GM23248 (cell line): Measurements from ENCODE around the gene GHRL. TPM values are rescaled to one million over a fixed set of nuclear protein-coding genes. Genes with fewer than 3 reads are reported as not detected.
A peak's percentile ranks its signal among the peaks of the same experiment; 100 is the strongest.

Experiments used
- DNase-seq: peaks from one replicate; pipeline ENCODE4 v3.0.0-alpha.2; 2015
- H2AFZ ChIP-seq: fragments of 200-600 bp; sonication (generic); 2 replicates; pipeline ENCODE4 v1.6.1; 2016; ENCODE audit warnings: antibody characterized with exemption
- H3F3A ChIP-seq: fragments of 200-600 bp; sonication (generic); 2 replicates; pipeline ENCODE4 v1.6.1; 2016; ENCODE audit warnings: mild to moderate bottlenecking, antibody characterized with exemption, mixed run types; ENCODE audit not compliant: insufficient read depth
- H3K27ac ChIP-seq: fragments of 200-600 bp; sonication (generic); 2 replicates; pipeline ENCODE4 v1.5.1; 2016; ENCODE audit warnings: mild to moderate bottlenecking
- H3K27me3 ChIP-seq: fragments of 200-600 bp; sonication (generic); replicated peaks from 2 replicates; pipeline ENCODE4 v1.6.1; 2016; ENCODE audit warnings: mild to moderate bottlenecking; ENCODE audit not compliant: insufficient read depth
- H3K36me3 ChIP-seq: fragments of 200-600 bp; sonication (generic); 2 replicates; pipeline ENCODE4 v1.6.1; 2016; ENCODE audit warnings: low read depth, mild to moderate bottlenecking
- H3K4me1 ChIP-seq: fragments of 200-600 bp; sonication (generic); 2 replicates; pipeline ENCODE4 v1.6.1; 2016; ENCODE audit warnings: mild to moderate bottlenecking; ENCODE audit not compliant: insufficient read depth
- H3K4me2 ChIP-seq: fragments of 200-600 bp; sonication (generic); one replicate; pipeline ENCODE4 v1.6.1; 2016; ENCODE audit warnings: mild to moderate bottlenecking; ENCODE audit not compliant: unreplicated experiment
- H3K4me3 ChIP-seq: fragments of 200-600 bp; sonication (generic); 2 replicates; pipeline ENCODE4 v1.5.1; 2016; ENCODE audit warnings: mild to moderate bottlenecking
- H3K79me2 ChIP-seq: fragments of 200-600 bp; sonication (generic); 2 replicates; pipeline ENCODE4 v1.6.1; 2016; ENCODE audit warnings: mild to moderate bottlenecking; ENCODE audit not compliant: insufficient read depth
- H3K9ac ChIP-seq: fragments of 200-600 bp; sonication (generic); 2 replicates; pipeline ENCODE4 v1.6.1; 2016; ENCODE audit warnings: mild to moderate bottlenecking
- H3K9me2 ChIP-seq: fragments of 200-600 bp; sonication (generic); 2 replicates; pipeline ENCODE4 v1.6.1; 2016; ENCODE audit warnings: mixed run types, mild to moderate bottlenecking, moderate library complexity; ENCODE audit not compliant: insufficient read depth
- H3K9me3 ChIP-seq: fragments of 200-600 bp; sonication (generic); one replicate; pipeline ENCODE4 v1.6.1; 2017; ENCODE audit warnings: low read depth
- H4K20me1 ChIP-seq: fragments of 200-600 bp; sonication (generic); 2 replicates; pipeline ENCODE4 v1.6.0; 2016; ENCODE audit not compliant: insufficient read depth
- EZH2 ChIP-seq: fragments of 200-600 bp; sonication (generic); IDR thresholded peaks from 2 replicates; pipeline ENCODE4 v1.6.1; 2018; ENCODE audit warnings: antibody characterized with exemption, mild to moderate bottlenecking; ENCODE audit not compliant: insufficient read depth, poor library complexity, severe bottlenecking
- EZH2phosphoT487 ChIP-seq: fragments of 200-600 bp; sonication (generic); IDR thresholded peaks from 2 replicates; pipeline ENCODE4 v1.6.1; 2018; ENCODE audit warnings: antibody characterized with exemption, moderate library complexity, mild to moderate bottlenecking, low read depth; ENCODE audit not compliant: insufficient read depth
- WGBS, 2 experiments: methylation state at CpG; one replicate each; pipeline ENCODE4 v1.1.6; 2015 to 2017; ENCODE audit warnings: low lambda C conversion rate in 2 of 2, low coverage in 1 of 2; ENCODE audit errors: missing lambda C conversion rate in 2 of 2; 5-methylcytosine and 5-hydroxymethylcytosine counted together
- in situ Hi-C: fragments of 300-500 bp; cut with MboI; formaldehyde crosslinking; loops from 2 replicates; pipeline ENCODE4 v1.15.0; 2020
- polyA plus RNA-seq: library from polyadenylated mRNA; unstranded; fragments of >200 nt; fragmentation: Nextera tagmentation; extraction: Ambion mirVana; gene quantifications from 2 replicates; pipeline ENCODE4 v1.2.1, GENCODE V29; 2016
- total RNA-seq: library from RNA; depleted of rRNA; stranded (reverse); fragments of >200 nt; shearing (Covaris generic); gene quantifications from 2 replicates; pipeline ENCODE4 v1.2.3, GENCODE V29; 2014

The GHRL gene
- total and polyA plus RNA-seq, 2 experiments from 2014 or later = 0.71 TPM; not detected in 1

DNA sequence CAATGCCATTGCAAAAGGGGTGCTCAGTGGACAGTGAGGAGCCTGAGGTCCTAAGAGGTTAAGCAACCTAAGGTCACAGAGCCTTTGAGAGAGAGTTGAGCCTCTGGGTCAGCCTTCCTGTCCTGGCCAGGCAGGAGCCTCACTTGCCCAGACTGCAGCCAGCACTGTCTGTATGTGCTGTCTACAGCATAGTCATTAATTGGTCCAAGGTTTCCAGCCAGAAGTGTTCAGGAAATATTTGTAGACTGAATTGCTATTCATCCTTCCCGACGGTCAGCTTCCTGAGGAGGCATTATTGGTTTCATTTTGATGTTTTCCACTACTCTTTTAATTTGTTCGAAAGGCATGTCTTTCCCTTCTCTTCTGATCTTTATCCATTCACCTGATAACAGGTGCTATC is 20.1 kb upstream of the GHRL start:
- in situ Hi-C loops = no loop called here
- peaks cover 63% of the 10 kb centered on the region for H3F3A ChIP-seq
- no peak for TF ChIP-seq EZH2phosphoT487
- no peak for TF ChIP-seq EZH2
- no peak overlapping the region for H3K27ac ChIP-seq
- peak; percentile 48 for DNase-seq
- no peak overlapping the region for H3K4me2 ChIP-seq
- no peaks in the 10 kb centered on the region for H3K9me2 ChIP-seq
- no peak overlapping the region for H2AFZ ChIP-seq
- peaks cover 90% of the 10 kb centered on the region for H3K79me2 ChIP-seq
- H3K36me3 ChIP-seq = peaks cover 80% of the 10 kb centered on the region
- H4K20me1 ChIP-seq = peaks cover 2% of the 10 kb centered on the region; the same call in 1 of the 2 replicates
- H3K4me1 ChIP-seq = peaks cover 18% of the 10 kb centered on the region
- no peaks in the 10 kb centered on the region for H3K27me3 ChIP-seq
- no peak overlapping the region for H3K4me3 ChIP-seq
- 68 to 71% methylated on average over 3 of the region's 3 CpGs for WGBS, 2 experiments
- no peak overlapping the region for H3K9ac ChIP-seq
- H3K9me3 ChIP-seq = no peaks in the 10 kb centered on the region

DNA sequence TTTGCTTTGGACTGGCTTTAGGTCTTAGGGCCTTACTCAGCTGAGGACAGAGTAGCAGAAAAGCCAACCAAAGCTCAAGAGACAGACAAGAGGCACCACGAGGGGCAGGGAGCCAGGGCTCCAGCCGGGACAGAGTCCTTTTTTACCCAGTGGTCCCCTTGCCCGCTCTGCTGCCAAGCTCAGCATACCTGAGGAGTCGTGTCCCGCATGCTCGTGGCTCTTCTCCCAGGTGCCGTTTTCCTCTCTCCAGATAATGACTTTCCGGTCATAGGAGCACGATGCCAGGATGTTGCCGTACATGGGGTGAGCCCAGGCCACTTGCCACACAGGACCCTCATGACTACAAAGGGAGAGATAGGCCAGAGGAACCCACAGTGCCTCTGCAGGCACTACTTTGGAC is 19.6 kb upstream of the GHRL start:
- peaks cover 67% of the 10 kb centered on the region for H3F3A ChIP-seq
- 81 to 83% methylated on average over 10 of the region's 10 CpGs for WGBS, 2 experiments
- H3K4me2 ChIP-seq = no peak overlapping the region
- H3K36me3 ChIP-seq = peaks cover 80% of the 10 kb centered on the region
- H2AFZ ChIP-seq = no peak overlapping the region
- H3K9me2 ChIP-seq = no peaks in the 10 kb centered on the region
- TF ChIP-seq EZH2 (no peak), EZH2phosphoT487 (no peak)
- H3K27ac ChIP-seq = no peak overlapping the region
- DNase-seq = no peak
- H4K20me1 ChIP-seq = peaks cover 4% of the 10 kb centered on the region; the same call in 1 of the 2 replicates
- peaks cover 18% of the 10 kb centered on the region for H3K4me1 ChIP-seq
- H3K9ac ChIP-seq = no peak overlapping the region
- in situ Hi-C loops = no loop called here
- H3K4me3 ChIP-seq = no peak overlapping the region
- H3K79me2 ChIP-seq = peaks cover 90% of the 10 kb centered on the region
- no peaks in the 10 kb centered on the region for H3K27me3 ChIP-seq
- H3K9me3 ChIP-seq = no peaks in the 10 kb centered on the region

DNA sequence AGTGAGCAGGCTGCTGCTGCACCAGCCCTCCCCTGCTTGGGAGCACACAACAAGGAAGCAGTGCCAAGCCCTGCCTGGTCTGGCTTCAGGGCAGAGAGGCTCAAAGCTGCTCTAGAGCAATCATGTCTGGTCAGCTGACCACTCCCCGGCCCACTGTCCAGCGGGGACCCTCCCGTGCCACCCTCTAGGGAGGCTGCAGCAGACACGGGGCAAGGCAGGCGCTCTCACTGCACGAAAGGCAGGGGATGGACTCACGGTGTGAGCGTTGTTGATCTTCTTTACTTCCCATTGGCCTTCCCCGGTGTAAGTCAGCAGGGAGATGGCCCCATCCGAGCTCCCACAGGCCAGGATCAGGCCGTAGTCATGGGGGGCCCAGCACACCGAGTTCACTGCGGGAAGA is 19.0 kb upstream of the GHRL start:
- no peaks in the 10 kb centered on the region for H3K27me3 ChIP-seq
- H3K27ac ChIP-seq = no peak overlapping the region
- no peak for TF ChIP-seq EZH2
- TF ChIP-seq EZH2phosphoT487 = no peak
- in situ Hi-C loops = no loop called here
- H2AFZ ChIP-seq = no peak overlapping the region
- H3K4me2 ChIP-seq = no peak overlapping the region
- H3K9ac ChIP-seq = no peak overlapping the region
- H3K36me3 ChIP-seq = peaks cover 79% of the 10 kb centered on the region
- H3K79me2 ChIP-seq = peaks cover 83% of the 10 kb centered on the region
- H3K4me3 ChIP-seq = no peak overlapping the region
- WGBS, 2 experiments = 85 to 87% methylated on average over 13 of the region's 13 CpGs
- peaks cover 4% of the 10 kb centered on the region; the same call in 1 of the 2 replicates for H4K20me1 ChIP-seq
- H3K9me3 ChIP-seq = no peaks in the 10 kb centered on the region
- no peak for DNase-seq
- peaks cover 18% of the 10 kb centered on the region for H3K4me1 ChIP-seq
- no peaks in the 10 kb centered on the region for H3K9me2 ChIP-seq
- peaks cover 68% of the 10 kb centered on the region for H3F3A ChIP-seq

DNA sequence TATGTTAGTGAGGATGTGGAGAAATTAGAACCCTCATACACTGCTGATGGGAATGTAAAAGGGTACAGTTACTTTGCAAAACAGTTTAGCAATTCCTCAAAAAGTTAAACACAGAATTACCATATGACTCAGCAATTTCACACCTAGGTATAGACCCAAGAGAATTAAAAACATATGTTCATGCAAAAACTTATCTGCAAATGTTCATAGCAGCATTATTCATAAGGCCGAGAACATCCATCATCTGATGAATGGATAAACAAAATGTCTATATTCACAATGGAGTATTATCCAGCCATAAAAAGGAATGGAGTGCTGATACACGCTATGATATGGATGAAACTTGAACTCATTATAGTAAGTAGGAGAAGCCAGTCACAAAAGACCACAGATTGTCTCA is 17.8 kb upstream of the GHRL start:
- Histone ChIP-seq H3K9me3 (no peaks in the 10 kb centered on the region), H3K79me2 (peaks cover 72% of the 10 kb centered on the region)
- DNase-seq = peak; percentile 59

DNA sequence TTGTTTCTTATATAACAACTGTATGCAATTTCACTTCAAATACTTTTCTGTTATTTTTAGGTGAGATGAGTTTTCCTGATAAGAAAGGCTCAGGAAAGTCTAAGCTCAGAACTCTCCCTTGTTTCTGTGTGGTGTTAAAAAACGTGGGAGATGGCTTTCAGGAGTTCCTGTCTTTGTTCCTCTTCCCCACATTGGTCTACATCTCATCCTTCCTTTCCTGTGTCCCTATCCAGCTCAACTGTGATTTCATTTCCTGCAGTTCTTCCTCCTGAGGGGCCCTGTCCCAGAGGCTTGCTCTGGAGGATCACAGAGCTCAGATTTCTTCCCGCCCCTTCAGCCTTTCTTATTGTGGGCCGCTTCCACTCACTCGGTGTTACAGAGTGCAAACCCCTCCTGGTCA is 17.0 kb upstream of the GHRL start:
- TF ChIP-seq EZH2 = no peak
- TF ChIP-seq EZH2phosphoT487 = no peak
- Histone ChIP-seq H3K27me3 (no peaks in the 10 kb centered on the region), H2AFZ (no peak overlapping the region), H3K4me2 (no peak overlapping the region), H4K20me1 (peaks cover 11% of the 10 kb centered on the region; the same call in 1 of the 2 replicates), H3K79me2 (peaks cover 66% of the 10 kb centered on the region), H3K9me3 (no peaks in the 10 kb centered on the region), H3K36me3 (peaks cover 89% of the 10 kb centered on the region), H3K27ac (peak overlapping the region; percentile 27; the same call in 1 of the 2 replicates), H3F3A (peaks cover 75% of the 10 kb centered on the region), H3K9ac (no peak overlapping the region), H3K4me3 (no peak overlapping the region), H3K9me2 (no peaks in the 10 kb centered on the region), H3K4me1 (peaks cover 18% of the 10 kb centered on the region)
- in situ Hi-C loops = no loop called here
- DNase-seq = no peak
- WGBS, 2 experiments = 51 to 57% methylated on average over 4 of the region's 4 CpGs

More for the DNA sequence above, 17.8 kb upstream of the GHRL start:
- TF ChIP-seq EZH2phosphoT487 (no peak), EZH2 (no peak)
- no peak overlapping the region for H3K4me2 ChIP-seq
- H3K27ac ChIP-seq = peak overlapping the region; percentile 27
- peaks cover 85% of the 10 kb centered on the region for H3K36me3 ChIP-seq
- peaks cover 18% of the 10 kb centered on the region for H3K4me1 ChIP-seq
- no peaks in the 10 kb centered on the region for H3K27me3 ChIP-seq
- no peak overlapping the region for H2AFZ ChIP-seq
- in situ Hi-C loops = no loop called here
- no peaks in the 10 kb centered on the region for H3K9me2 ChIP-seq
- peaks cover 69% of the 10 kb centered on the region for H3F3A ChIP-seq
- H4K20me1 ChIP-seq = peaks cover 11% of the 10 kb centered on the region; the same call in 1 of the 2 replicates
- no peak overlapping the region for H3K4me3 ChIP-seq
- WGBS, 2 experiments = 40 to 53% methylated on average over 2 of the region's 2 CpGs
- no peak overlapping the region for H3K9ac ChIP-seq
